T-helper 2 cell treated with Interferon-gamma antibody and Interleukin-4, amounts not matched to agents 5 μg/mL and 100 μg/mL, for 36 hours (primary cell): ENCODE data around the gene P4HA1.

ENCODE experiments used
- DNase-seq: peaks from one replicate; pipeline ENCODE4 v3.0.0; 2021; ENCODE audit warnings: low spot score
- H3K27ac Mint-ChIP-seq: one replicate; pipeline ENCODE4 v1.8.0; 2021; ENCODE audit warnings: mild to moderate bottlenecking, mixed read lengths
- H3K27me3 Mint-ChIP-seq: one replicate; pipeline ENCODE4 v1.8.0; 2021; ENCODE audit warnings: low read depth, mixed read lengths
- H3K36me3 Mint-ChIP-seq: one replicate; pipeline ENCODE4 v1.8.0; 2021; ENCODE audit warnings: low read depth, mixed read lengths
- H3K4me1 Mint-ChIP-seq: one replicate; pipeline ENCODE4 v1.8.0; 2021; ENCODE audit warnings: low read depth, mixed read lengths
- H3K4me3 Mint-ChIP-seq: one replicate; pipeline ENCODE4 v1.8.0; 2022; ENCODE audit warnings: mild to moderate bottlenecking, moderate library complexity, mixed read lengths
- H3K9me3 Mint-ChIP-seq: one replicate; pipeline ENCODE4 v1.8.0; 2021; ENCODE audit warnings: mixed read lengths

P4HA1 gene

DNA sequence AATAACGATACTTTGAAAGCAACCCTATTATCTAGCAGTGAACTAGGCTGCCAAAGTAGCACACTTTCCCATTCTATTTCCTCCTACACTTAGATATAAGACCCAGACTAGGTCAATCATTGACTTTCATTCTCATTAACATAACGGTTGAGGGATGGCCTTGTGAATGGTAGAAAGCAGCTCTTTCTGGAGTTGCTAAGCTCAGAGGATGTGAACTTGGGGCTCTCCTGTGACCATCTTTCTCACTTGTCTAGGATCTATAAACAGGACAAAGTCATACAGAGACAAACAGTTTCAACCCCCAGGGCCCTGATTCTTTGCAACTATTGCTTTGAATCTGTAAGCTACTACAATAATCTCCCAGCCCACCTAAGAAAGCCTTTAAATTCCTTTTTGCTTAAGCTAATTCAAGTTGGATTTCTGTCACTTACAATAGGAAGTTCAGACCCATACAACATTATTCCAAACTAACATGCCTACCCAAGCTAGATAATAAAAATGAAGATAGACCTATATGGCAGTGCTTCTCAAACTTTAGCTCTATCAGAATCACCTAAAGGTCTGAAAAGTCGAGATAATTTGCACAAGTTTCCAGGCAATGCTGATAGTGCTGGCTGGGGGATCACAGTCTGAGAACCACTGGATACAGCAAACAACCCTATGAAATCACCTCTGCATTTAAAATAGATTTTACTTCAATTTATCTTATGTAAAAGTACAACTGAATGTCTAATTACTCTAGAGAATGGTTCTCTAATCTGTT lies 16.7 kb downstream of the P4HA1 start:
- Mint-ChIP-seq H3K36me3 (peaks cover 23% of the 10 kb centered on the region), H3K4me1 (peaks cover 28% of the 10 kb centered on the region), H3K4me3 (no peak overlapping the region), H3K9me3 (no peaks in the 10 kb centered on the region), H3K27me3 (no peaks in the 10 kb centered on the region), H3K27ac (peak overlapping the region; percentile 3)
- DNase-seq = no peak

DNA sequence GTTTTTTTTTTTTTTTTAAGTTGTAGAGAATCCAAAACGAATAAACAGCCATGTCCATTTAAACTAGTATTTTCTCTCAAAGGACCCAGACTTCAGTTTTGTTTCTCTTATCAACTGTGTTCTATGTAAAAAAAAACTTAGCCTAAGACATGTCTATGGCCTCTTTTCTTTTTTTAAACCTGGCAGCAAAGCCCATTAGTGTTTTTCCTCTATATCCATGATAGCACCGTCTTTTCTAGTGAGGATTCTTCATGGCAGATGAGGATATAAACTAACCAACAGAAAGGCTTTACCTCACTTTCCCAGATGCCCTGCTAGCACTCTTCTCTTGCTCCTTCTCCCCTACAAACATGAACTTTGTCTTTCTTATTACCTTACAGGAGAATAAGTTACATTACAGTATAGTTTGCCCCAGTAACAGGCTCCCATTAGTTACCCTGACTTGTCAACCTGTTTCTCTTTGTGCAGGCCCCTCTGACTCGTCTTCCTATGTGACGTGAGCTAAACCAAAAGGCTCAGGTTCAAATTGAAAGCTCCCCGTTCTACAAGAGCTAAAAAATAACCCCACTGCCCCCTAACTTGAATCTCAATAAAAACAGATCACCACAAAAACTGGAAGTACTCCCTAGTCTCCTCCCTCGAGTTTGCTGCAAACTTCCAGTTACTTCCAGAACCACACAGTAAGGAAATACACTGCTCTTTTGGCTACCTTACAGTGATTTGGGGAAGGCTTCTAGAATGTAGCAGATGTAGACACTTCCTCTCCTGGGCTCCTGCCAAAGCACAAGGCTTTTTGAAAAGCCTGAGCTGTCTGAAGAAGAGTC lies 20.1 kb downstream of the P4HA1 start:
- Mint-ChIP-seq H3K27ac (peak overlapping the region; percentile 89), H3K36me3 (peaks cover 36% of the 10 kb centered on the region), H3K4me1 (peaks cover 25% of the 10 kb centered on the region), H3K9me3 (no peaks in the 10 kb centered on the region), H3K4me3 (peak overlapping the region; percentile 69), H3K27me3 (no peaks in the 10 kb centered on the region)
- no peak for DNase-seq

DNA sequence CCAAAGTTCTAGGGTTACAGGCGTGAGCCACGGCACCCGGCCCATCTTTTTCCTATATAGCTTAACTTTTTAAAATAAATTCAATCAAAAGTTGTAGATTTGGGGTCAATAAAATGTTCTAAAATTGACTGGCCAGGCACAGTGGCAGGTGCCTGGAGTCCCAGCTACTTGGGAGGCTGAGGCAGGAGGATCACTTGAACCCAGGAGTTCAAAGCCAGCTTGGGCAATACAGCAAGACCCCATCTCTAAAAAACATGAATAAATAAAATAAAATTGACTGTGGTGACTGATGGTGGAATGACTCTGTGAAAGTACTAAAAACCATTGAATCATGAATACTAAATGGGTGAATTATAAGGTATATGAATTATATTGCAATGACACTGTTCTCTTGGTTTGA lies 20.8 kb downstream of the P4HA1 start:
- H3K27me3 Mint-ChIP-seq = no peaks in the 10 kb centered on the region
- H3K4me3 Mint-ChIP-seq = no peak overlapping the region
- no peaks in the 10 kb centered on the region for H3K9me3 Mint-ChIP-seq
- no peak for DNase-seq
- peaks cover 24% of the 10 kb centered on the region for H3K4me1 Mint-ChIP-seq
- no peak overlapping the region for H3K27ac Mint-ChIP-seq
- H3K36me3 Mint-ChIP-seq = peaks cover 39% of the 10 kb centered on the region

DNA sequence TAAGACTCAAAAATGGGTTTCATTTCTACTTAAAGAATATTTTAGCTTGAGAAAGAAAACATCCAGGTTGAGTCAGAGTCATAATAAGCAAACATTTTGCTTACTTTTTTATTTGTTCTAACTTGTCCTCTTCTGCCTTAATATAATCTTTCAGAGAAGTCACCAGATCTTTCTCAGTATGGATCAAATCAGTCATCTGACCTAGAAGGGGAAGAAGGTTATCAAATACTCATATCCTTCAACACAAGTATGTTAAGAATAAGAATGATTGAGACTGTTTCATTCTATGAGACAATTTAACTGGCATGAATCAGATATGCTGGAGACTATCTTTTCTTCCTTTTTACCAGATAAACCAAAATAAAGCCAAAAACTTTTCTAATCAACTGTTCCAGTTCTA lies 23.0 kb downstream of the P4HA1 start:
- DNase-seq = no peak
- Mint-ChIP-seq H3K4me3 (no peak overlapping the region), H3K27ac (peak overlapping the region; percentile 10), H3K27me3 (no peaks in the 10 kb centered on the region), H3K9me3 (no peaks in the 10 kb centered on the region), H3K4me1 (peaks cover 18% of the 10 kb centered on the region), H3K36me3 (peaks cover 44% of the 10 kb centered on the region)

DNA sequence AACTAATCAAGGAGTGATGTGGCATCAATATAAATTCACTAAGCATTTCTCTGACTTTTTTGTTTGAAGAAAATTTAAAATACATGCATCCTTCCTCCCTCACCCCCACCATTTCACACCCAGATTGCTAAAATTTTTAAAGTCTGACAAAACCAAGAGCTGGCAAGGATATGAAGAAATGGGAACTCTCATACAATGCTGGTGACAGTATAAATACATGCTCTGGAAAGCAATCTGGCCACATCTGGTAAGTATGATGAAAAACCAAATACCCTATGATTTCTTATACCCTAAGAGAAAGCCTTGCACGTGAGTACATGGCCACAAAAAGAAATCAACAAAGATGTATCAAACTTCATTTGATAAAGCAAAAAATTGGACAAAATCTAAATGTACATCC lies 31.2 kb downstream of the P4HA1 start:
- Mint-ChIP-seq H3K27ac (no peak overlapping the region), H3K27me3 (no peaks in the 10 kb centered on the region), H3K4me1 (peaks cover 8% of the 10 kb centered on the region), H3K36me3 (peaks cover 52% of the 10 kb centered on the region), H3K9me3 (no peaks in the 10 kb centered on the region), H3K4me3 (no peak overlapping the region)
- no peak for DNase-seq

DNA sequence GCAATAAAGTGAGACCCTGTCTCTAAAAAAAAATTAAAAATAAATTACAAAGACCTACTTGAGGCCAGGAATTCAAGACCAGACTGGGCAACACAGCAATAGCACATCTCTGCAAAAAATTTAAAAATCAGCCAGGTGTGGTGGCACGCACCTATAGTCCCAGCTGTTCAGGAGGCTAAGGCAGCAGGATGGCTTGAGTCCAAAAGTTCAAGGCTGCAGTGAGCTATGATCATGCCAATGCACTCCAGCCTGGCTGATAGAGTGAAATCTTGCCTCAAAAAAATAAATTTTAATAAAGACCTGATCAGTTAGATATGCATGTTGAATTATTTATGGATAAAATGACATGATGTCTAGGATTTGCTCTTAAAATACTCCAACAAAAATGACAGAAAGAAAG lies 34.9 kb downstream of the P4HA1 start:
- Mint-ChIP-seq H3K4me1 (peaks cover 14% of the 10 kb centered on the region), H3K27me3 (no peaks in the 10 kb centered on the region), H3K36me3 (peaks cover 52% of the 10 kb centered on the region), H3K9me3 (no peaks in the 10 kb centered on the region), H3K27ac (no peak overlapping the region), H3K4me3 (no peak overlapping the region)
- DNase-seq = no peak

DNA sequence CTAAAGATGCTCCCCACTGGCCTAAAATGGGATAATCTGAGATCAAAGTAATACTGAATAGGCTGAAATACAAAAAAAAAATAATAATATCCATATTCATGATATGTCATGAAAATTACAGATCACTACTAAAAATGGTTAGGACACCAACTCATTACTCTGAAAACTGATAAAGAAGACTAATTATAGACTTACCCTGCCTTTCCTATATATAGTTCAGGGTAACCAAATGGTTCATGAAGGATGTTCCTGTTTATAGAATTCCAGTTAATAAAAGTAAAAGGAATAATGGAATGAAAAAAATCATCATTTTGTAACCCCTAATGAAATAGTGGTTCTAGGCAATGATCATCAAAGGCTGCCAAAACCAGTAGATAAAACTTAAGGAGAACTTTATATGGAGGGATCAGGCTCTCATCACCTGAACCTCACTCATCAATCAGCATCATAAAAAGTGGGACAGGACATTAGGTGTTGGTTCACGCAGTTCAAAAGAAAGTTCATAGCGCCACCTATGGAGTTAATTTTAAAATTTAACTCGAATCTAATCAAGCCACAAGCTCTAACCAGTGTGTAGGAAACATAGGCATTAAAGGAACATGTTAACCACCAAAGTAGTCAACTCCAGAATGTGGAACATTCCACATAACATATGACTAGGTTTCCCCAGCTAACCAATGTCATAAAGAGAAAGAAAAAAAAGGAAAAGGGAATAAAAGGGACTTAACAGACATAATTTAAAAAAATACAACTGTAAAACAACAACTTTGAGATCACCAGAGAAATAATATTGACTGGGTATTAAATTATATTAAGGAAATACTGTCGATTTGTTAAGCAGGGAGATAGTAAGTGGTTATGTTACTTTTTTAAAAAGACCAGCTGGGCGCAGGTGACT lies 35.7 kb downstream of the P4HA1 start:
- Mint-ChIP-seq H3K36me3 (peaks cover 51% of the 10 kb centered on the region), H3K27me3 (no peaks in the 10 kb centered on the region), H3K4me1 (peaks cover 14% of the 10 kb centered on the region), H3K9me3 (no peaks in the 10 kb centered on the region), H3K27ac (peak overlapping the region; percentile 77), H3K4me3 (no peak overlapping the region)
- DNase-seq = no peak

DNA sequence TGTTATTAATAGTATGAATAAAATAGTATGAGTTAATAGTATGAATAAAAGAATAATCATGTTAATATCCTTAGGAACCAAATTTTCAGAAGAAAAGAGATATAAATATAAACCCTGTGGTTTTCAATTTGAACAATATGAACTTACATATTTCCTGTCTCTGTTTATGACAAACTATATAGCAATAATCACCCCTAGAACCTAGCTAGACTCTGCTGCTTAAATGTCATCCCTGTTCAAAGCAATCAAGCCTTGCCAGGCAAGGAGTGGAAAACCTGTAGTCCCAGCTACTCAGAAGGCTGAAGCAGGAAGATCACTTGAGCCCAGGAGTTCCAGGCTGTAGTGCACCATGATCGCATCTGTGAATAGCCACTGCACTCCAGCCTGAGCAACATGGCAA lies 36.5 kb downstream of the P4HA1 start:
- Mint-ChIP-seq H3K27me3 (no peaks in the 10 kb centered on the region), H3K36me3 (peaks cover 51% of the 10 kb centered on the region), H3K9me3 (no peaks in the 10 kb centered on the region), H3K4me1 (peaks cover 14% of the 10 kb centered on the region), H3K27ac (peak overlapping the region; percentile 82), H3K4me3 (peak overlapping the region; percentile 34)
- no peak for DNase-seq

DNA sequence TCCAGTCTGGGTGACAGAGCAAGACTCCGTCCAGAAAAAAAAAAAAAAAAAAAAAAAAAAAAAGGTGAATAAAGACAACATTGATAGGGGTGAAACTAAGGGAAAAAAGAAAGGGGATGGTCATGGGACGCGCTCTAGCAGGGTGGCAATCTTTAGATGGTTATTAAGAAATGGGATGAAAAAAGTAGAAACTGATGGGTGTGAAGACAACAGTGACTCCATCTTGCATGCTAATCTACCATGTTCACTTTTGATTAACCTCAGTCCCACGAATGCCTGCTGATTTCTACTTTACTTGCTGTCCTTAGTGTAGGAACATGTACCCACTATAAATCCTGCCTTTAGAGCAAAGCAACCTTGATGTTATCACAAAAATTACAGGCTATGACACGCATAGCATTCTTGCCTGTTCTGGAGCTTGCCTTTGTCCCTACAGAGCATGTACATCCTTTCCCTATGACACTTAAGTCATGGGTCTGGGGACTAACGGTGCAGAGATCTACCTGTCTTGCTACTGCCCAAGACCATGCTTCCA lies 38.5 kb downstream of the P4HA1 start:
- Mint-ChIP-seq H3K27me3 (no peaks in the 10 kb centered on the region), H3K27ac (peak overlapping the region; percentile 36), H3K36me3 (peaks cover 50% of the 10 kb centered on the region), H3K4me1 (peaks cover 18% of the 10 kb centered on the region), H3K9me3 (no peaks in the 10 kb centered on the region), H3K4me3 (no peak overlapping the region)
- no peak for DNase-seq

DNA sequence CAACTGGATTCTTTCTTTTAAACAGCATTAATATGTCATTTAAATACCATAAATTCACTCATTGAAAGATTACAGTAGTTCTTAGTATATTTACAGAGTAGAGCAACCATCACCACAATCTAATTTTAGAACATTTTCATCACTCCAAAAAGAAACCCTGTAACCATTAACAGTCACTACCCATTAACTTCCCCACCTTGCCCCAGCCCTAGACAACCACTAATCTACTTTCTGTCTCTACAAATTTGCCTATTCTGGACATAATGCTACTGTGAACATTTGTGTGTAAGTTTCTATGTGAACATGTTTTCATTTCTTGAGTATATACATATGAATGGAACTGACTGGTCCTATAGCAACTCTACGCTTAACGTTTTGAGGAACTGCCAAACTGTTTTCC lies 42.4 kb downstream of the P4HA1 start:
- Mint-ChIP-seq H3K36me3 (peaks cover 46% of the 10 kb centered on the region), H3K9me3 (no peaks in the 10 kb centered on the region), H3K4me3 (no peak overlapping the region), H3K27ac (no peak overlapping the region), H3K4me1 (peaks cover 4% of the 10 kb centered on the region), H3K27me3 (no peaks in the 10 kb centered on the region)
- DNase-seq = no peak

DNA sequence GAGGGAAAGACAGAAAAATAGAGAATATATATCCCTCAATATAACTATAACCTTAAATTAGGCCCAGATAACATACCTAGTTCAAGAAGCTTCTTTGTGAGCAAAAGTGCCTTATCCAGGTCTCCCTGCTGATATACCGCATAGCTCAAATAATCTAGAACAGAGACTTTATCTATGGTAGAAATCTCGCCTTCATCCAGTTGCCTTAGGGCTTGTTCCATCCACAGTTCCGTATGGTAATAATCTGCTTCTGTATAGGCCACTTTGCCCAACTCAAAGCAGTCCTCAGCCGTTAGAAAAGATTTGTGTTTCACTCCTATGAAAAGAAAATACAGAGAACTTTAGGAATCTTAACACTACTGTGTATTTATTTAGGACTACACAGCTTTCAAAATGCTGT lies 43.4 kb downstream of the P4HA1 start:
- Mint-ChIP-seq H3K27me3 (no peaks in the 10 kb centered on the region), H3K36me3 (peaks cover 41% of the 10 kb centered on the region), H3K9me3 (no peaks in the 10 kb centered on the region), H3K27ac (no peak overlapping the region), H3K4me1 (peaks cover 4% of the 10 kb centered on the region), H3K4me3 (no peak overlapping the region)
- no peak for DNase-seq

DNA sequence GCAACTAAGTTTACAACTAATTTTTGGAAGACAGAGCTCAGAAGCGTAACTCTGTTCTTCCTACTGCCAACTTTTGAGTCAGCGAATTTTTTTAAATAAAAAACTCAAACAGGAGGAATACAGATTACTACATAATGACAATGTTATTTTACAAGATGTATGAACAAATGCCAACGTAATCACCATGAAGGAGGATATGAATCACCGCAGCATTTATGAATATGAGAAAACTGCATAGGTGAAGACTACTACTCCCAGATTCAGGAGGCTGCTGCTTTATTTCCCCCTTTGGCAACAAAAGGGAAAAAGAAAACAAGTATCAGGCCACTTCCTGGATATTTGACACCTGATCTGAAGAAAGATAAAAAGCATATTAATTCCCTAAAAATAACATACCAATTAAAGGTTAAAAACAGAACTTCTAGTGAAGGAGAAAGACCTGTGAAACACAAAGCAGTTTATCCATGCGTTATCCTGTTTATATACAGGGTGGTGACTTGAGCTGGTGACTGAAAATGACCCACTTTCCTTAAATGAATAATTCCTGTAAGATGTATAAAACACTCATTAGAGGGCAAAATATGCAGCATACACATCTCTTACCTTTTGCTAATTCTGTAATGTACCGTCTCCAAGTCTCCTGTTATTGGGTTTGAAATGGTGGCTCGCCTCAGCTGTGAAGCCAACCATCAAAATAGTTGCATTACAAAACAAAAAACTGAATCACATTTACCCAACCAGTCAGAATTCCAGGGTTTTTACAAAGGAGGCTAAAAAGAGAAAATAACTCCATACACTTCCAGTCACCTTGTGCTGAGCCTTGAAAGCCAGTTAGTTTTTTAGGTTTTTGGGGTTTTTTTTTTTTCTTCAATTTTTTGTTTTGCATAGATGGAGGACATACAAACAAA lies 52.0 kb downstream of the P4HA1 start:
- H3K4me3 Mint-ChIP-seq = no peak overlapping the region

More for the DNA sequence above, 52.0 kb downstream of the P4HA1 start:
- DNase-seq = no peak
- Mint-ChIP-seq H3K27ac (no peak overlapping the region), H3K27me3 (no peaks in the 10 kb centered on the region), H3K4me1 (peaks cover 8% of the 10 kb centered on the region), H3K36me3 (peaks cover 31% of the 10 kb centered on the region), H3K9me3 (no peaks in the 10 kb centered on the region)
